Stimulated activated CD8-positive, alpha-beta memory T cell treated with anti-CD3 and anti-CD28 coated beads, Interleukin-15, amount 100 ng/mL, for 1 hour (primary cell): ENCODE measurements around the gene STRIP1.
A peak's percentile ranks its signal among the peaks of the same experiment; 100 is the strongest.

Experiments
- DNase-seq: peaks from one replicate; pipeline ENCODE4 v3.0.0-alpha.2; 2020; ENCODE audit warnings: low read depth

STRIP1 gene

DNA sequence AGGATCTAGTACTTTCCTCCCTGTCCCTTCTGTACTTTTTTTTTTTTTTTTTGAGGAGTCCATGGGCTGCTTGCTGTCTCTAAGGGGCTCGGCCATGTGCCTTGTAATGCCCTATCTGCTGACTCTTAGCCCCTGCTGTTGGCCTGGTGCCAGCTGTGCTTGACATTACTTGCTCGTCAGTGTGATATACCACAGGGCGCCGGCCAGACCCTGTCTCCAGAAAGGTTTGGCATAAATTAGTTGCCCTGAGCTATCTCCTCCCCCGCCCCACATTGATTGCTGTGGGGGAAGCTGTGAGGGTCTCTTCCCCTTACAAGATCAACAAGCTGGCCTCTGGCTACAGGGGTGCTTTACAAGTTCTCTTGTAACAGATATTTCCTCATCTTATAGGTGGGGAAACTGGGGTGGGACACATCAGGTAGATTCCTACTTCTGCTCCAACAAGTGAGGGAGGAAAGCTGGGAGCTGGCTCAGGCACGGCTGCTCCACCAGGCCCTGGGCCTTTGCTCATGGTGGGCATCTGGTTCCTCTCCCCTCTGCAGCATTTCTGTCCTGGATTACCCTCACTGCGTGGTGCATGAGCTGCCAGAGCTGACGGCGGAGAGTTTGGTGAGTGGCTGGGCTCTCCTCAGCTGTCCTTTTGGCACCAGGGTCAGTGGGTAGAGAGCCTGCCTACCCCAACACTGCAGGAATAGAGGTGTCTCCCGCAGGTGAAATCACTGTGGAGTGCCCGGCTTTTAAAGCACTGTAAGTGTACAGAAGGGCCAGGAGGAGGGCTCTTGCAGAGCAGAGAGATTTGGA, 15.6 kb downstream of the STRIP1 start:
- DNase-seq = no peak

DNA sequence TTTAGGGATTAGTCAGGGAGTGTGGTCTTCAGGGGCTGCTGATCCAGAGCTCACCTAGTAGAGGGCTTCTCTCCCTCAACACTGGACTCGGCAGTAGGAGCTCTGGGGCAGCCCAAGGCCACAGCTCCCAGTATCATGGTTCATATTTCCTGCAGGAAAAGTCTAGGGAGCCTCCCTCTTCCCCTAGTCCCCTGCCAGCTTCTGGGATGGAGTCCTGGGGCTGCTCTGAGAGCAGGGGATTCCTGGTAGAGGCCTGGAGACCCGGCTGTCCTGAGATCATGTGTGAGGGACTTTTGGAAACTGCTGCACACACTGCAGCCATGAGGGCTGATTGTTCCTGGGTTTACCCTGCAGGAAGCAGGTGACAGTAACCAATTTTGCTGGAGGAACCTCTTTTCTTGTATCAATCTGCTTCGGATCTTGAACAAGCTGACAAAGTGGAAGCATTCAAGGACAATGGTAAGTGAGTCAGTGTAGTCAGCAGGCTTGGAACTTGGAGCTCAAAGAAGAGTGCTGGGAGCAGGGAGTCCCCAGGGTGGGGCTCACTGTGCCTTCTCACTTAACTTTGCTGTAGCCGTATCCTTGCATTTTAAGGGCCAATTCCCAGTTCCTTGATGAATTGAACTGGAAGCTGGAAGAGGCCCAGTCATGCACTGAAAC, 16.3 kb downstream of the STRIP1 start:
- DNase-seq = no peak

DNA sequence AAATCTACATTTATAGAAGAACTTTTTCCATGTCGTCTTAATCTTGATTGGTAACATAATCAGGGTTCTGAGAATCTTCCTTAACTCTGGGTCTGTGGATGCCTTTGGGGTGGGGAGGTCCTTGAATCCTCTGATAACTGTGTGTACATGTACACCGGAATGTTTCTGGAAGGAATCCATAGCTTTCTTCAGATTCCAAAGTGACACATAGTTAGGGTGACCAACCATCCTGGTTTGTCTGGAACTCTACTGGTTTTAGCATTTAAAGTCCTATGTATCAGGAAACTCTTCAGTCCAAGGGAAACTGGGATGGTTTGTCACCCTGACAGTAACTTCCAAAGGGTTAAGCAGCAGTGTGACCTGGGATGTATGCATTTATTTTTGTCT, 16.8 kb downstream of the STRIP1 start:
- no peak for DNase-seq

DNA sequence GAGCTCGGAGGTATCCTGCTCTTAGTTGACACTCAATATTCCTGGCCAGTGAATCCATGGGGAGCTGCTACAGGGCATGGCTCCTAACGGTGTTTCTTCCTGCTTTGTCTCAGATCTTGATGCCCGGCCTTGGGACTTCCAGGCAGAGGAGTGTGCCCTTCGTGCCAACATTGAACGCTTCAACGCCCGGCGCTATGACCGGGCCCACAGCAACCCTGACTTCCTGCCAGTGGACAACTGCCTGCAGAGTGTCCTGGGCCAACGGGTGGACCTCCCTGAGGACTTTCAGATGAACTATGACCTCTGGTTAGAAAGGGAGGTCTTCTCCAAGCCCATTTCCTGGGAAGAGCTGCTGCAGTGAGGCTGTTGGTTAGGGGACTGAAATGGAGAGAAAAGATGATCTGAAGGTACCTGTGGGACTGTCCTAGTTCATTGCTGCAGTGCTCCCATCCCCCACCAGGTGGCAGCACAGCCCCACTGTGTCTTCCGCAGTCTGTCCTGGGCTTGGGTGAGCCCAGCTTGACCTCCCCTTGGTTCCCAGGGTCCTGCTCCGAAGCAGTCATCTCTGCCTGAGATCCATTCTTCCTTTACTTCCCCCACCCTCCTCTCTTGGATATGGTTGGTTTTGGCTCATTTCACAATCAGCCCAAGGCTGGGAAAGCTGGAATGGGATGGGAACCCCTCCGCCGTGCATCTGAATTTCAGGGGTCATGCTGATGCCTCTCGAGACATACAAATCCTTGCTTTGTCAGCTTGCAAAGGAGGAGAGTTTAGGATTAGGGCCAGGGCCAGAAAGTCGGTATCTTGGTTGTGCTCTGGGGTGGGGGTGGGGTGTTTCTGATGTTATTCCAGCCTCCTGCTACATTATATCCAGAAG, 19.4 kb downstream of the STRIP1 start:
- DNase-seq = peak; percentile 44

DNA sequence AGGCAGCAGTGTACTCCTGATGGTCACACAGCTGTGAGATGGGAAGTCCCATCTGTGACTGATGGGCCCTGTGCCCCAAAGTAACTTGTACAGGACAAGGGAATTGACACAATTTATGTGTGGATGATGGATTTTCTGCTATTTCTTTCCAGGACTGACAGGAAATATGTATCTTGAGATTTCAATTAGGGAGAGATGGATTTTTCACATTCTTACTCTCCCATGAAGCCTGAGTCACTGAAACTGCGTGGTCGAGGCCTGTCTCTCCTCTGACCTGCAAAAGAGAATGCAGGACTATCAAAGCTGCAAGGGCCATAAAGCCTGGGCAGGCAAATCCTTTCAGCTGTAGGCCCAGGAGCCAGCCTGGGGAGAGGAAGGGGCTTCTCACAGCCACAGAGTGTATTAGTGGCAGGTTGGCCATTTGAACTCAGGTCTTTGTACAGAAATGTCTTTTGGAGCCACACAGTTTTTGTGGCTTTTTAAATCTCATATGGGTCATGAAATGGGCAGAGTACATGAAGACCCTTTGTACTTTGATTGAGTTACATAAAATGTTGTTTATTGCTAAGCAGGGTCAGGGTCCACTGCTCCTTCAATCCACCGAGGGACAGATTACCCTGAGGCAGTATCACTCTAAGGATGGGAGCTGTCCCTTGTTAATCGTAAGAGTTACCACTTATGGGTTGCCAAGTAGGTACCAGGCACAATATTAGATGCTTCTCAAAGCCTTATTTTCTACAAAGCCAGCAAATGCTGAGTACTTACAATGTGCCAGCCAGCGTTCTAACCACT, 21.3 kb downstream of the STRIP1 start:
- DNase-seq = no peak

DNA sequence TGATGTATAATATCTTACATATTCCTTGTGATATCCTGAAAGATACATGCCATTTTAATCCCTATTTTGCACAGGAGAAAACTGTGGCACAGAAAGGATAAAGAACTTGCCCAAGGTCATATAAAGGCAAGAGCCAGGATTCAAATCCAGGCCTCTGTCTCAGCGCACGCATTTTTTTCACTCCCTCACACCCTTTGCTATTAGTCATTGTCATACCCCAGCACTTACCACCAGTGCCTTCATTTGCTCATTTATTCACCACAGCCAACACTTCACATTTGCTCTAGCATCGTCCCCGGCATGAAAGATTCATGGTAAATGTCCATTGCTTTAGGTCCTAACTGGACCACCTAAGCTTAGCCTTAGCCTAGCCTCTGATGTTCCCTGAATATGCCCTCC, 21.9 kb downstream of the STRIP1 start:
- DNase-seq = no peak

DNA sequence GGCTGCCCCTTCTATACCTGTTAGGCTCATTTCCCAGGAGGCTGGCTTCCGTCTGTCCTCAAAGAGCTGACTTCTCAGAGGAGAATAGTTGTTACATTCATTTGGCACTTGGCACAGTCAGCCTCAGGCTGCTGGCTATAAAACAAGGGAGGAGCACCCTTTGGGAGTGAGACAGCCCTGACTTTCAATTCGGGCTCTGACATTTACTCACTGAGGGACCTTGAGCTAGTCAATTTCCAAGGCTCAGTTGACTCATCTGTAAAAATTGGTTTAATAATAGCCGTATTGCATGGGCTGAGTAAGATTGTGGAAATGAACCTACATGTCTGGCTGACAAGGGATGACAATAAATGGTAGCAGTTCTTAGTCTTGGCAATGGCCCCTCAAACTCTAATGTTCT, 22.4 kb downstream of the STRIP1 start:
- no peak for DNase-seq

DNA sequence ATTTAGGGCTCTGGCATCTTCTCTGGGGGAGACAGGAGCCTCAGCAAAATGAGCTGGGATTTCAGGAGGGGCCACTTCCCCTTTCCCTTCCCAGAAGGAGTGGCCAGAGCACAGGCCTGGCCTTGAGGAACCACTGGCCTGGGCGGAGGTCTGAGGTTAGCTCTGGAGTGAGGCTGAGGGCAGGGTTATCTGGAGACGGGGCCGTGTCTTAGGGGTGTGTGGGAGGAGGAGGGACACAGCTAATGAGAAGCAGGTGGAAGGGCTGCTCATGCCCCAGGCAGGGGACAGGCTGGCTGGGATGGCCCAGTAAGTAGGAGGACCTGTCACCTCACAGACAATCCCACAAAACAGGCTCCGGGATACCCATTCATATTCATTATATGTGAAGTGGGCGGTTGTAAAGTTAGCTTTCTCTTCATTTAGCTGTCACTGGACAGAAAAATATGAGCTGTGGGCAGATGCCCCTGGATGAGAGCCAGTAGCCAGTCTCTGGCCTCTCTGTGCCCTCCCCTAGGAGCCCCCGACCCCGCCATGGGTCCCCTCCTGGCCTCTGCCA, 23.6 kb downstream of the STRIP1 start:
- no peak for DNase-seq

DNA sequence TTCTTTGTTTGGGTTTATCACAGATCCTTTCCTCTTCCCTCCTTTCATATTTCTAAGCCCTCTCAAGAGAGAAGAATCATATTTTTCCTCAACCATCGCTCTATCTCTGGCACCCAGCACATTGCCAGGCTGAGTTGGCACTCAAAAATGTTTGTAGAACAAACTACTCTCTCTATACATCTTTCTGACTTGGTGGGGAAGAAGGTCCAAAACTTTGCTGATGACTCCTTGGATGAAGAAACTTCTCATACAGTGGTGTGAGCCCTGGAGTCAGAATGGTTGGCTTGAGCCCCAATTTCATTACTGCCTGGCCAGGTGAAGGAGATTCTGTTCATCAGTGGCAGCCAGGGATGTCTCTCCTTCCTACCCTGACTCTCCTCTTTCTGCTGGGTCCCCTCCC, 24.2 kb downstream of the STRIP1 start:
- no peak for DNase-seq

DNA sequence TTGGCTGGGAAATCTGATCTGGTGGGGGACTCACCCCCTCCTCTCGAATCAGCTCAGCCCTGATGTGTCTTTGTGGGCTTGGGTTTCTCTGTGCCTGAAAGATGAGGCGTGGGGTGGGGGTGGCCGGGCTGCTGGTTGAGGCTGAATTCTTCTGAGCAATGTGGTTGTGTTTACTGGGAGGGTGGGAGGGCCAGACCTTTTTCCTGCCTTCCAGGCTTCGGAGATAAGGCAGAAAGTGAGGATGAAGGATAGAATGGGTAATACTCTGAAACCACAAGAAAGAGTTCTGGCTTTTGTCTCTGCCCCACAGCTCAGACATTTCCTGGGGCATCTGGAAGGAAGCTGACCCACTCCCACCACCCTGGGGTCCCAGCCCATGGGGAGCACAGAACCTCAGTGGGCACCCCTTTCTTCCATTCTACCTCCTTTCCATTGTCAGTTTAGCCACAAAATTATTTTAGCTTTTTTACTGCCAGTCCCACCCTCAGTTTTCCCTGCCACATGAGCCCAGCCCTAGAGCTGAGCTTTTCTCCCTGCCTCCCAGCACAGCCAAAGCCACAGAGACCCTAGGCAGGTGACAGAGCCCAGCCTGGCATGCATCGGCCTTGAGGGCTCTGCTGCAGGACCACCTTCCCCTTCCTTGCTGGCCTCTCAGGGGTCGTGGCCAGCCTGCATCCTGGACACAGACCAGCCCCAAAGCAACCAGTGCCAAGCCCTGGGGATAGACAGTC, 24.9 kb downstream of the STRIP1 start:
- DNase-seq = no peak

DNA sequence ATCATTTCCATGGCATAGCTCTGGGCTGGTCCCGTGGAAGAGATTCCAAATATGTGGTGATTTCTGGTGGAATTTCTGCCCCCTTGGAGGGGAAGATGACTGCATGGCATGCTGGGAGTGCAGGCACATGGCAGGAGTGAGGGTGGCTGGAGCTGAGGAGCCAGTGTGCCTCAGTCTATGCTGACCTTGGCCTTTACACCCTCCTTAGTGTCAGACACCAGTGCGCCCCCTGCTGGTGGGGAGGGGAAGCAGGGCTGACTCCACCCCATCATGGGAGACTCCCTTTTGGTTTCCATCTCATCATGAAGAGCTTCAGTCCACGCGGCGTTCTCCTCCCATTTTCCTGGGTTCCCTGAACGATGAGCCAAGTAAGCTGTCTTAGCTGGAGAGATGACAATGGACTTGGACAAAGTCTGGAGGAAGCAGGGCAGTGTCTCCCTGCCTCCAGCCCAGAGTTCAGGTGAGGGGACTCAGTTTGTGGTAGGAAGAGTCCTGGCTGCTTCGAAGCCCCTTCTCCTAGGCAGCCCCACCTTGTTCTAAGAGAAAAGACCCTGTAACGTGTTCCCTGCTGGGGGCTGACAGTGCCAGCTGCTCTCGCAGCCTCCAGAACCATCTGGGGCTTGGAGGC, 25.7 kb downstream of the STRIP1 start:
- peak; percentile 39 for DNase-seq

DNA sequence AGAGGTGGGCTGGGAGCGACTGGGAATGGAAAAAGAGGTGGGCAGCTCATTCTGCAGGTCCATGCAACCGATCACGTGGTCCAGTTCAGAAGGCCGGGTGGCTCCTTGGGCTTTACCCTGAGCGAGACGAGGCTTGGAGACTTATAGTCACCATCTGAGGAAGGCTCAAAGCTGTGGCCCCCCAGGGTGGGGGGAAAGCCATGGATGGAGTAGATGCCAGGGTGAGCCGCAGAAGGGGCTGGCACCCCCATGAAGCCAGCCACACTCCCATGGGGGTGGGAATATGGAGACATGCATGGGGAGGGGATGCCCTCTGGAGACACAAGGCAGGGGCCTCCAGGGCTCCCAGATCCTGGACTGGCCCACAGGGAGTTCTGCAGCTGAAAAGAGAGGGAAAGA, 26.2 kb downstream of the STRIP1 start:
- DNase-seq = no peak

DNA sequence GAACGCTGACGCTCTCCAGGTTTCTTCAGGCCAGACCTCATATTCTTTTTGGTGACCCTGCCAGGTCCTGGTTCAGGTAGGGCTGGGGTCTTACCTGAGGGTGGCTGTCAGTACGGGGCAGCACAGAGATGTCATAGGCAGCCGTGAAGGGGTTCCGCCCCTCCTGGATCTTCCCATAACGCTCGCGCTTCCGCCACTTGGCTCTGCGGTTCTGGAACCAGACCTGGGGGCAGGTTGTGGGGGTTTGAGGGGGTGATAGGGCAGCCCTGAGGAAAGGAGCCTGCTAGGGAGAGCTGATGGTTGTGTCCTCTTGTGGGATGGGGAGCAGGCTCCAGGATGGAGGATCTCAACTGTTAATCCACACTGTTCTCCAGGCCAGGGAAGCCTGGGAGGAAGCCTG, 26.9 kb downstream of the STRIP1 start:
- no peak for DNase-seq

DNA sequence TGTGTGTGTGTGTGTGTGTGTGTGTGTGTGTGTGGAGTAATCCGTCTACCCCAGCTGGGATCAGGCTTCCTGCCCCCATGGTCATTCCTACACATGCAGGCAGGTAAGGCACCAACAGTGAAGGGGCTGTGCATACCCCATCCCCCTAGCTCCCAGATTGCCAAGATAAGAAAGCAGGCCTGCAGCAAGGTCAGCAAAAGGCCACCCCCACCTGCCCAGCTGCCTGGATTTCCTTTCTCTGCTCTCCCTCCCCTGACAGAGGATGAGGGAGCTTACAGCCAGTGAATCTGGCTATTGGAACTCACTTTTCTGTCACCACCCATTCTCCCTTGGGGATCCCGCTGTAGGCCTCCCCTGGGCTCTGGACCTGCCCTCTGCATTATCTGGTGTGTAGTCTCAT, 28.2 kb downstream of the STRIP1 start:
- DNase-seq = no peak

DNA sequence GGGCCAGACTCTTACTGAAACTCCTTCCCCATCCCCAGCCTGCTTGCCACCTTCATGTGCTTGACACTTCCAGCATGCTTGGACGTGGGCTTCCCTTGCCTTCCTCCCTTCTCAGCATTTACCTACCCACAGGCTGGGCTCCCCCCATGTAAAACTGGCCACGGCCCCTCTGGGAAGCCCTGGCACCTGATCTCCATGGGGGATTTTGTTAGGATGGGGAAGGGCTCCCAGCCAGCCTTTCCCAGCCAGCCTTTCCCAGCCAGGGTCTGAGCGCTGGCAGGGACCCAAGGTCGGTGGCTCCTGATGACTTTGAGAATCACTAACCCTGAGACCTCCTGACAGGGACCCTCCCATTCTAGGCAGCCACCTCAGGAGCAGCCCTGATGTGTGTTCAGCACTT, 29.4 kb downstream of the STRIP1 start:
- DNase-seq = no peak

DNA sequence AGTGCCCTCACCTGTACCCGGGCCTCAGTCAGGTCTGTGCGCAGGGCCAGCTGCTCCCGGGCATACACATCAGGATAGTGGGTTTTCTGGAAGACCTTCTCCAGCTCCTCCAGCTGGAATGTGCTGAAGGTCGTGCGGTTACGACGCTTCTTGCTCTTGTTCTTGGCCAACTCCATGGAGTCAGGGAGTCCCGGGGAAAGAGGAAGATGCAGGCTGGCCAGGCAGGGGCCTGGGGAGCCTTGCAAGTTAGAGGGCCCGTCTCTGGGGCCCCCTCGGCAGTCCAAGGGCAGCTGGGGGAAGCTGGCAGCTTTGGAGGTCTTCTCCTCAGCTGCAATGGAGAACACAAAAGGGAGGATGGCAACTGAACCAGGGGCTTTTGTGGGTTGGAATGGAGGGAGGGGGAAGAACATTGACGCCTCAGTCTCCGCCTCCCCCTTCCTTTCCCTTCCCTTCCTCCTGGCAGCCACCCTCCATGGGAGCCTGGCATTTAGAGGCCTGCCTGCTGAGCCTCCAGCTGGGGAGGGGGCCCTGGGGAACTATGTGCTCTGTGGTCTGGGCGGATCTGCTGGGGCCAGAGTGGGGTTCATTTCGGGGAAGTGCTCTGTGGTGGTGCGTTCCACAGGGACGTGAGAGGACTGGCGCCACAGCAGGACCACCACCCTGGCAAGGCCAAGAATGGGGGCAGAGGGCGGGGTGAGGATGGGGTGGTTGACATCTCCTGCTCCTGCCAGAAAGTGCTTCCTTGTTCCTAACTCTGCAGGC, 30.3 kb downstream of the STRIP1 start:
- no peak for DNase-seq

DNA sequence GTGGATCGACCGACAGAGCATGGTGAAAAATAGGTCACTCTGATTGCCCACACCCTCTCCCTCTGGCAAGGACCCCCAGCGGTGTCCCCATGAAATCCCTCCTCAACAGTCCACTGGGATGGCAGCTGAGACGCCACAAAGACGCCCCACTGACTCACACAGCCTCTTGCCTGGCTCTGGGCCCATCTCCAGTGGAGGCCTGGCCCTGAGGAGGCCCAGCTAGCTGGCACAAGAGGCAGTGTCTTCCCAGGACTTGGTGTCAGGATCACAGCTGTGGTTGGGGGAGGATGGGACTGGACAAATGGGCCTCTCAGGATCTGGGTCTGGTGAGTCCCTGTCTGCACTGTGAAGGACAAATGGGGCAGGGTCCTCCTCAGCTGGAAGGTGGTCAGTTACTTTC, 31.4 kb downstream of the STRIP1 start:
- DNase-seq = no peak

DNA sequence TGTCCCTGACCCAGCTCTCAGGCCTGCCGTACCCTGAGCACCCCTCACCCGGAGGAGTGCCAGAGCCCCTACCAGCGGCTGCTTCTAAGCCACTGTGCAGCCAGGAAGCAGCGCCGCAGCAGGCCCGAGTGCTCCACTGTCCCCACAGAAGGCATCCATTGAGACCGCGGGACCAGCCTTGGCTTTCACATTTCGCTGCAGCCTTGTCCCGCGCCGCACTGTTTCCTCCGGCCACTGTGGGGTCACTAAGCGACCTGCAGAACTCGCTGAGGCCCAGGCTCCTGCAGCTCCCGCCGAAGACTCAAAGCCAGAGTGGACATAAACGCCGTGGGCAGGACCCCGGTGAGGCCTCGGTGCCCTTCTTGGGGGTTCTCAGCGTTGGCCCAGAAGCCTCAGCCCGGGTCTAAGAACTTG, 33.1 kb downstream of the STRIP1 start:
- DNase-seq = no peak

DNA sequence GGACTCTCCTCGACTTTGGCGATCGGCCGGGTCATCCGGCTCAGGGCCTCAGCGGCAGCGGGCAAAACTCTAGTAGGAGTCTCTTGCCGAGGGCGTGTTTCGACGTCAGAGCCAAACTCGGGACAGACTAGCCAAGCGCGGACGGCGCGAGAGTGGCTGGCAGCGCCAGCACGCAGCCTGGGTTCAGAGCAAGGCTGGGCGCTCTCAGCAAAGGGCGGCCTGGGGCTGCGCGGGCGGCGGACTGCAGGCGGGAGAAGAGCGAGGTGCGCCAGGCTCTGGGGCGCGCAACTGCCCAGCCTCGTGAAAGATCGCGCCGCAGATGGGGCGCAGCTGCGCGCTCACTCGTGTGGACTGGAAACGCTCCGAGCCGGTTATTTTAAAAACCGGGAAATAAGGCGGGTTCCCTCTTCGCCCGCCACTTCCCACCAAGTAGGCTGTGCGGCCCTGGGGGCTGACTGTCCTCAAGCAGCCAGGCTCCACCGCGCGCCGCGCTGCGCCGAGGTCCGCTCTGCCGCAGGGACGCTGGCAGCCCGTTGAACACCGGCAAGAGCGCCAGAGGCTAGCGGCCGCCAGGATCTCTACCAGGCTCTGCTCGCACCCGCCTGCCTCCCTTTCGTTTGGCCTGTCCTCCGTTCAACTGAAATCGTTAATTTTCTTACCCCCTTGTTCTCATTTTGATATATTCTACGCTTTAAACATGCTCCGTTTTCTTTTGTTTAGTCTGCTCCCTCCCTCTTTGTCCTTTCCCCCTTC, 33.6 kb downstream of the STRIP1 start:
- DNase-seq = no peak
